Measurements from ENCODE around the gene LGI4. TPM values are rescaled to one million over a fixed set of nuclear protein-coding genes. Genes with fewer than 3 reads are reported as not detected.

The LGI4 gene
- total RNA-seq, 2 experiments from 2014 or later, result 0.55 to 0.68 TPM

DNA sequence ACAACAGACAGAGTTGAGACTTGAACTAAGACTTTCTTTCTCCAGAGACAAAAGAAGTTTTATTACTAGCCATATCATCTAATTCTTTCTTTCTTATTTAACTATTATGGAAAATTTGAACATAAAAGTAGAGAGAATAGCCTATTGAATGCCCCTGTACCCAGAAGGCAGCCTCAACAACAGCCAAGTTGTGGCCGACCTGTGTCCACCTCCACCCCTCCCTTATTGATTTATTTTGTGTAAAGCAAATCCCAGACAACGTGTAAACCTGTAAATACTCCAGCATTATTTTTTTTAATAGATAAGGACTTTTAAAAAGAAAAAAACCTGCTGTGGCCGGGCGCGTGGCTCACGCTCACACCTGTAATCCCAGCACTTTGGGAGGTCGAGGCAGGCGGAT is 45.3 kb downstream of the LGI4 start:
- Mint-ChIP-seq H3K4me3 (no peak overlapping the region), H3K36me3 (ENCODE audit: low read depth) (no peaks in the 10 kb centered on the region), H3K27me3 (peaks cover 5% of the 10 kb centered on the region), H3K4me1 (no peaks in the 10 kb centered on the region), H3K27ac (no peak overlapping the region), H3K9me3 (no peaks in the 10 kb centered on the region)
- no peak for DNase-seq
- POLR2A ChIA-PET, result no interaction called here
- CTCF ChIA-PET, result no interaction called here

DNA sequence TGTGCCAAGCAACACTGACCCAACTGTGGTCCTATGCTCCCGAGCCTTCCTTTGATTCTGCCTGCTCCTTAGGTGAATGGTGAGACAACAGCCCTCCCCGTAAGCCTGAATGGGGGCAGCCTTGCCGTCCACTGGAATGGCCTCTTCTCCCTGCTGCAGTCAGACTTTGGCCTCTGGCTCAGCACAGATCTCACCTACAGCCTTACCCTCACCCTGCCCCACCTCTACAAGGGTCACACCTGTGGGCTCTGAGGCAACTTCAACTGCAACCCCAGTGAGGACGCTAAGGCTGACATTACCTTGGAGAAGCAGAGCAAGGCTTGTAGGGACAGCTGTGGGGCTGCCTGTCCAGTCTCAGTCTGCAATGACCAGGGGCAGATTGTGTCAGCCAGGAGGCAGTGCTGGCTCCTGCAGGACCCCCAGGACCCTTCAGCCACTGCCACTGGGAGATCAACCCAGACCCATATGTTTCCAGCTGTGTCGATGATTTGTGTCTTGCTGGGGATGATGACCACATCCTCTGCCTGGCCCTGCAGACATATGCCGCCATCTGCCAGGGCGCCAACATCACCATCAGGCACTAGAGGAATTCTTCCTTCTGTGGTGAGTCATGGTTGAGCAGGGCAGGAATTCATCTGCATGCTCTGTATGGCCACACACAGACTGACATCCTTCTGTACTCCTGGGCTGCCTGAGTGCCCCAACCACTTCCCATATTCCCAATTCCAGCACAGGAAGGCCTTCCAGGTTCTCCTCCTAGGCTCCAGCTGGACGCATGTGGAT is 46.5 kb downstream of the LGI4 start:
- Mint-ChIP-seq H3K27me3 (peaks cover 5% of the 10 kb centered on the region), H3K9me3 (no peaks in the 10 kb centered on the region), H3K4me3 (no peak overlapping the region), H3K4me1 (no peaks in the 10 kb centered on the region), H3K27ac (no peak overlapping the region), H3K36me3 (ENCODE audit: low read depth) (no peaks in the 10 kb centered on the region)
- DNase-seq, result no peak
- ChIA-PET CTCF (no interaction called here), POLR2A (no interaction called here)

DNA sequence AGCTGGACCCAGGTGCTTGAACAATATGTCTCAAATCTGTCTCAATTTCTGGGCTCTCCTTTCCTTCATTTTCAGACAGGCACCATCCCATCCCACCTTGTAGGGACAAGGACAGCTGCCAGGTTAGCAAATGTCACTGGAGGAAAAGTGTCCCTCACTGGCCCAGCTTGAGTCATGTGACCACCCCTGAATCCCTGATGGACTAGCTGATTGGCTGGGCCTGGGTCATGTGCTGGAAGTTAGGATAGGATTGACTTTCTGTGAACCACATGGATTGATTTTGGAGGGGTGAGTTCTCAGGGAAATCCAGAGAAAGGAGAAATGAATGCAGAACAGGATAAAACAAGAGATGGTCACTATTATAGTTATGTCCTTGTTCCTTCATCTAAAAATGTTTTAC is 47.5 kb downstream of the LGI4 start:
- ChIA-PET CTCF (interaction anchor here (1.4 kb wide), 1 partner anchor 21 kb away, joined by 5 read pairs; no protein-coding TSS in a partner anchor), POLR2A (interaction anchor here (1.7 kb wide), 1 partner anchor 9 kb away, joined by 4 read pairs; no protein-coding TSS in a partner anchor)
- no peak overlapping the region for H3K4me3 Mint-ChIP-seq
- H3K27ac Mint-ChIP-seq, result no peak overlapping the region
- no peaks in the 10 kb centered on the region for H3K9me3 Mint-ChIP-seq
- H3K36me3 Mint-ChIP-seq (ENCODE audit: low read depth), result no peaks in the 10 kb centered on the region
- H3K4me1 Mint-ChIP-seq, result no peaks in the 10 kb centered on the region
- no peak for DNase-seq
- H3K27me3 Mint-ChIP-seq, result peaks cover 5% of the 10 kb centered on the region

DNA sequence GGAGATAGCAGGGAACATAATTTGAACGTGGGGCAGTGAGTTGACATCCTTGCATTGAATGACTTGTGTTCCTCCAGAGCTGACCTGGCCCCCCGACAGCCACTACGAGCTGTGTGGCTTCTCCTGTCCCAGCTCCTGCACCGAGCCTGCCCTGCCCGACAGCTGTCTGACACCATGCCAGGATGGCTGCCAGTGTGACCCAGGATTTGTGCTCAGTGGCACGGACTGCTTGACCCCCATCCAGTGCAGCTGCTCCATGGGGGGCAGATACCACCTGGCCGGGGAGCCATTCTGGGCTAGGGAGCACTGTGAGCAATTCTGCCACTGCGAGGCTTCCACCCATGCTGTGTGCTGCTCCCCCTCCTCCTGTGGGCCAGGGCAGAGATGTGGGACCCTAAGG is 48.4 kb downstream of the LGI4 start:
- no peaks in the 10 kb centered on the region for H3K4me1 Mint-ChIP-seq
- no peak overlapping the region for H3K4me3 Mint-ChIP-seq
- ChIA-PET CTCF (interaction anchor here (1.4 kb wide), 1 partner anchor 20 kb away, joined by 5 read pairs; no protein-coding TSS in a partner anchor), POLR2A (interaction anchor here (1.7 kb wide), 1 partner anchor 10 kb away, joined by 4 read pairs; no protein-coding TSS in a partner anchor)
- H3K9me3 Mint-ChIP-seq, result no peaks in the 10 kb centered on the region
- DNase-seq, result no peak
- no peaks in the 10 kb centered on the region for H3K36me3 Mint-ChIP-seq (ENCODE audit: low read depth)
- H3K27me3 Mint-ChIP-seq, result peaks cover 5% of the 10 kb centered on the region
- H3K27ac Mint-ChIP-seq, result no peak overlapping the region

DNA sequence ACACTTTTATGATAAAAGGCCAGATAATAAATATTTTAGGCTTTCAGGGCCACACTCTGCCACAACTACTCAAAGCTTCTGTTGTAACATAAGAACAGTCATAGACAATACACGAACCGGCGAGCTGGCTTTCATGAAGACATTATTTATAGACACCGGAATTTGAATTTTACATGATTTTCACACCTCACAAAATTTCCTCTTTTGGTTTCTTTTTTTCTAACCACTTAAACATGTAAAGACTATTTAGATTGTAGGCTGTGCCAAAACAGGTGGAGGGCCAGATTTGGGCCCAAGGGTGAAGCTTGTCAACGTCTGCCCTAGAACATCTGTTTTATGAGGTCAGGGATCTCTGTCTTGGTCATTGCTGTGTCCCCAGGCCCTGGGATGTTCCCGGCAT is 48.9 kb downstream of the LGI4 start:
- H3K36me3 Mint-ChIP-seq (ENCODE audit: low read depth), result no peaks in the 10 kb centered on the region
- POLR2A ChIA-PET, result interaction anchor here (1.7 kb wide), 1 partner anchor 10 kb away, joined by 4 read pairs; no protein-coding TSS in a partner anchor
- DNase-seq, result no peak
- peaks cover 5% of the 10 kb centered on the region for H3K27me3 Mint-ChIP-seq
- H3K4me1 Mint-ChIP-seq, result no peaks in the 10 kb centered on the region
- no peaks in the 10 kb centered on the region for H3K9me3 Mint-ChIP-seq
- CTCF ChIA-PET, result no interaction called here
- no peak overlapping the region for H3K4me3 Mint-ChIP-seq
- no peak overlapping the region for H3K27ac Mint-ChIP-seq

DNA sequence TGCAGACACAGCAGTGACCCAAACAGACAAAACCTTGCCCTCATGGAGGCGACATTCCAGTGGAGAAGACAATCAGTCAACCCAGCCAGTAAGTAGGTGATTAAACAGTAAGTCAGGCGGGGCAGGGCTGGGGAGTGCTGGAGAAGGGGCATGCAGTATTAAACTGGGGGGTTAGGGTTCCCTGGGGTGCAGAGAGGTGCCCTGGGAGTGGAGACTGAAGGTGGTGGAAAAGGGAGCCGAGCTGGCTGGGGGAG is 50.4 kb downstream of the LGI4 start:
- ChIA-PET CTCF (no interaction called here), POLR2A (no interaction called here)
- Mint-ChIP-seq H3K36me3 (ENCODE audit: low read depth) (no peaks in the 10 kb centered on the region), H3K27me3 (peaks cover 1% of the 10 kb centered on the region), H3K27ac (no peak overlapping the region), H3K9me3 (no peaks in the 10 kb centered on the region), H3K4me3 (no peak overlapping the region), H3K4me1 (no peaks in the 10 kb centered on the region)
- DNase-seq, result no peak

DNA sequence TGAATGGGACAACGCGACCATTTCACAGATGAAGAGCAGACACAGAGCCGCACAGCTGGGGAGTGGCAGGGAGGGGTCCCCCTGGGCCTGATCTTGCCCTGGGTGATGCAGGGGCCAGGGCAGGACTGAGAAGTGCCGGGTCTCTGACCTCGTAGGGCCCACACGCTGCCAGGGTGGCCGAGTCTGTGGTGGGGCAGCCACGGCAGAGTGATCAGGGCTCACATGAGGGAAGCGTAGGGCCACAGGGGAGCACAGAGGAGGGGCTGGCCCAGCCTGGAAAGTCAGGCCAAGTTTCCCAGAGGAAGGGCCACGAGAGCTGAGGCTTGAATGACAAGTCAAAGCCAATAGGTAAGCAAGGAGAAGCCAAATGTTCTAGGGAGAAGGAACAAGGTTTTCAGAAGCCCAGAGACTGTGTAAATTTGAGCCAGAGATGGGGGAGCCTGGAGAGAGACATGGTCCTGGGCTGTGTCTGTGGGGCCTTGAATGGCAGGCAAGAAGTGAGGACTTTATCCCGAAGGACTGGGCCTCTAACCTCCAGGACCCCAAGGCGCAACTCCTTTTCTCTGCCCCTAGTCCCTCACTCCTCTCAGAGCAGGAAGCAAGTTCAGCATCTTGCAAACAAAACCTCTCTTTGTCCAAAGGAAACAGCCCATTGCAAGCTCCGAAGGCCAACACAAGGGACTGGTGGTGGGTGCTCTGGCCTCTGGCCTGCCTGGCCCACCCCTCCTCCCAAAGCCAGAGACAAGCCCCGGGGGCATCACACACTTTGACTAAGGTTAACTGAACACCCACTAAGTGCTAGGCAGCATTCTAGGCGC is 51.0 kb downstream of the LGI4 start:
- Mint-ChIP-seq H3K9me3 (no peaks in the 10 kb centered on the region), H3K27me3 (peaks cover 4% of the 10 kb centered on the region), H3K4me1 (no peaks in the 10 kb centered on the region), H3K36me3 (ENCODE audit: low read depth) (no peaks in the 10 kb centered on the region), H3K4me3 (no peak overlapping the region), H3K27ac (no peak overlapping the region)
- no peak for DNase-seq
- POLR2A ChIA-PET, result no interaction called here
- CTCF ChIA-PET, result no interaction called here

DNA sequence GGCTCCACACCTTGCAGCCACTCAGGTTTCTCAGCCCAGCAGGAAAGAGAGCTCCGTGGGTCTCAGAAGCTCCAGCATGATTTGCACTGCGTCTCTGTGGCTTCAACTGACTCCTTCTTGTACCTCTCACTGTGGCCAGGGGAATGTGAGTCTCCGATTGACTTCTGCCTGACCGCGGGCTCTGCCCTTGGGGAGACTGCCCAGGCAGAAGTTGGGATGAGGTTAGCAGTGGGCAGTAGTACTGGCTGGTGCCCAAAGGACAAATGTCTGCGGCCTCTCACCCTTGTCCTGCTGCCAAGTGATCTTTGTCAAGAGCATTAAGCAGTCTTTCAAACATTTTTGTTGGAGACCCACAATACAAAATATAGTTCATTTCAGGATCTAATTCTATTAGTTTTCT is 53.7 kb downstream of the LGI4 start:
- DNase-seq, result no peak
- Mint-ChIP-seq H3K4me3 (no peak overlapping the region), H3K9me3 (no peaks in the 10 kb centered on the region), H3K27me3 (peaks cover 5% of the 10 kb centered on the region), H3K4me1 (no peaks in the 10 kb centered on the region), H3K36me3 (ENCODE audit: low read depth) (no peaks in the 10 kb centered on the region), H3K27ac (no peak overlapping the region)
- ChIA-PET CTCF (no interaction called here), POLR2A (no interaction called here)

DNA sequence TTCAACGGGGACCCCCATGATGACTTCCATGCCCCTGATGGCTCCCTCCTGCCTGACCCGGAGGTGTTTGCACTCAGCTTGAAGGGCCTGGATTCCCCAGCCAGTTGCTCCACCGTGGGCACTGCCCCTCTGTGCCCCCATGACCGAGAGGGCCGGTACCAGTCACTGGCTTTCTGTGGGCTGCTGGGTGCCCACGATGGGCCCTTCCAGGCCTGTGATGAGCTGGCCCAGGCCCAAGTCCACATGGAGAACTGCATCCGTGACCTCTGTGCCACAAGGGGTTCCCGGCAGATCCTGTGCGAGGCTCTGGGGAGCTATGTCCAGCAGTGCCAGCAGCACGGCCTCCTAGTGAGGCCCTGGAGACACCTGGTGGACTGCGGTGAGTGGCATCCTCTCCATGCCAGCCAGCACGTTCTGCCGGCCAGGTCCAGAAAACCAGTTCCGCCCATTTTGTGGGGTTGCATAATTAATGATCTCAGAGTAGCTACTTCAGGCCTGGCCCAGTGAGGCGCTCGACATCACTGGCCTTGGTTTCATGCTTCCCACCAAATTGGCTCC is 54.2 kb downstream of the LGI4 start:
- Mint-ChIP-seq H3K27ac (no peak overlapping the region), H3K4me3 (no peak overlapping the region), H3K36me3 (ENCODE audit: low read depth) (no peaks in the 10 kb centered on the region), H3K9me3 (no peaks in the 10 kb centered on the region), H3K4me1 (no peaks in the 10 kb centered on the region), H3K27me3 (peaks cover 5% of the 10 kb centered on the region)
- ChIA-PET POLR2A (no interaction called here), CTCF (no interaction called here)
- DNase-seq, result no peak

DNA sequence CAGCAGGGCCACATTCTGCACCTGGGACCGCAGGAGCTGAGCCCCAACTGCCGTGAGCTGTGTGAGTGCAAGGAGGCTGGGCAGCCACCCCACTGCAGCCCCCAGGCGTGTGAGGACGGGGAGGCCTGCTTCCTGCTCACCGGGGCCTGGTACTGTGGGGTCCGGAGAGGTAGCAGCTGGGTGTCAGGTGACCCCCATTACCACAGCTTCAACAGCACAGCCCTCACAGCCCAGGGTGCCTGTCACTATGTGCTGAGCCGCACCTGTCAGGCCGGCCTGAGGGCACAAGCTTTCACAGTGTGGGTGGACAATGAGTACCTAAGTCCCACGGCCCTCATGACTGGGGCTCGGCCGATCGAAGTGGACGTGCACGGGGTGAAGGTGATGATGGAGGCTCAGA is 55.0 kb downstream of the LGI4 start:
- H3K36me3 Mint-ChIP-seq (ENCODE audit: low read depth), result no peaks in the 10 kb centered on the region
- no peaks in the 10 kb centered on the region for H3K9me3 Mint-ChIP-seq
- H3K27ac Mint-ChIP-seq, result no peak overlapping the region
- H3K4me1 Mint-ChIP-seq, result no peaks in the 10 kb centered on the region
- ChIA-PET CTCF (no interaction called here), POLR2A (no interaction called here)
- peaks cover 5% of the 10 kb centered on the region for H3K27me3 Mint-ChIP-seq
- no peak overlapping the region for H3K4me3 Mint-ChIP-seq
- no peak for DNase-seq

DNA sequence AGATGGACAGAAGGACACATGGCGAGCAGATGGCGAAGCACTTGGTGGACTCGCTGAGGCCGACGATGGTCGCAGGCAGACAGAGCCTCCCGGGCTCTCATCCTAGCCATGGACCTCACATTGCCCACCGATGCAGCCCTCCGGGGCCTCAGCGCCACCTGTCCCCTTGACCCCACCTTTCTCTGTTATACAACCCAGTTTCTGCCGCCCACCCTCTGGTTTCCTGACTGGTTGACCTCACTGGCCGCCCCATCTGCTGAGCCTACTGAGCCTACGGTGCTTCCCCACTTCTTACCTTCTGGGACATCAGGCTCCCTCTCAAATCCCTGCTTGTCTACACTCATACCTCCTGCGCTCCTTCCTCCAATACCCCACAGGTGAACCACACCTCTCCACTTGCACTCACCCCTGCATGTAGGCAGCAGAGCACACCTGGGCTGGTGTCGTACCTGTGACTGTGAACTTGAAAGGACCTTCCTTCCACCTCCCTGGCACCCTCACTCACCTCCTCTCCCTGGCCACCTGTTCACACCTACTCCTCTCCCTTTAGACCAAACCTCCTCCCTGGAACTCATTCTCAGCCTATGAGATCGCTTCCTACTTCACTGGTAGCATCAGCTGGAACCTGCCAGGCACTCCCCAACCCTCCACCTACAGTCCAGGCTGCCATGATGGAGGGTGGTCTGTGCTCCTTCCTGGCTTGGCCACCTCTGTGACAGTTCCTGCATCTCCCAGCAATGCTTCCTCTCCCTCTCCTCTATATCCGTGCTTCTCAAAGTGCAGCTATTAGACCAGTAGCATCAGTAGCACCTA is 57.2 kb downstream of the LGI4 start:
- no peak overlapping the region for H3K4me3 Mint-ChIP-seq
- ChIA-PET POLR2A (no interaction called here), CTCF (no interaction called here)
- H3K27ac Mint-ChIP-seq, result no peak overlapping the region
- no peaks in the 10 kb centered on the region for H3K9me3 Mint-ChIP-seq
- no peaks in the 10 kb centered on the region for H3K4me1 Mint-ChIP-seq
- DNase-seq, result no peak
- H3K36me3 Mint-ChIP-seq (ENCODE audit: low read depth), result no peaks in the 10 kb centered on the region
- peaks cover 5% of the 10 kb centered on the region for H3K27me3 Mint-ChIP-seq

DNA sequence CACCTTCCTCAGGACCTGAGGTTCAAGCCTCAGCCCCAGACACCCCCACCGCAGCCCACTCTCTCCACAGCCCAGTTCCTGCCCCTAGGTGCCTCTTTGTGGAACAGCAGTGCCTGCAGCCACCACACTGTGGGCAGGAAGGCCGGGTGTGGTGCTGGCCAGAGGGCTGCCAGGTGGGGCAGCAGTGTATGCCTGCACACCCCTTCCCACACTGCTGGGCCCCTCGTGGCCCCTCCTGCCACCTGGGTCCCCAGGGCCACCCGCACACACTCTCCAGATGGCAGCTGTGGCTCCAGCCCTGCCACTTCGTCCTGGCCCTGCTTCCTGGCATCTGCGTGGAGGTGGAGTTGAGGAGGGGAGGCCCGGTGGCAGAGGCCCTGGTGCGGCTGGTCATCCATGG is 58.2 kb downstream of the LGI4 start:
- H3K36me3 Mint-ChIP-seq (ENCODE audit: low read depth), result no peaks in the 10 kb centered on the region
- H3K27ac Mint-ChIP-seq, result no peak overlapping the region
- DNase-seq, result no peak
- H3K4me3 Mint-ChIP-seq, result no peak overlapping the region
- H3K9me3 Mint-ChIP-seq, result no peaks in the 10 kb centered on the region
- no peaks in the 10 kb centered on the region for H3K4me1 Mint-ChIP-seq
- ChIA-PET CTCF (no interaction called here), POLR2A (no interaction called here)
- peaks cover 5% of the 10 kb centered on the region for H3K27me3 Mint-ChIP-seq

DNA sequence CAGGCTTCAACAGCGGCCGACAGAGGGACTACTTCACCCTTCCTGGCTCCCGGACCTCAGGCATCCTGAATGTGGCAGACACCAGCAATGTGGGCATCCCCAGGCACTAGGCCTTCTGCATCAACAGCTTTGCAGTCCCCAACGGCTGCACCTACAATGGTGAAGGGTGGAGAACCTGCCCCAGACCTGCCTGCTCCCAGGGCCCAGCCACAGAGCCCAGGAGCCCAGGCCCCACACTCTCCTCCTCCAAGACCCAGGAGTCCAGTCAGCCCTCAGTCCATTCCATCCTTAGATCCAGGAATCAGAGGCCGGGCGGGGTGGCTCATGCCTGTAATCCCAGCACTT is 58.9 kb downstream of the LGI4 start:
- no peak overlapping the region for H3K27ac Mint-ChIP-seq
- H3K4me1 Mint-ChIP-seq, result no peaks in the 10 kb centered on the region
- H3K36me3 Mint-ChIP-seq (ENCODE audit: low read depth), result no peaks in the 10 kb centered on the region
- H3K27me3 Mint-ChIP-seq, result peaks cover 5% of the 10 kb centered on the region
- ChIA-PET CTCF (no interaction called here), POLR2A (no interaction called here)
- H3K9me3 Mint-ChIP-seq, result no peaks in the 10 kb centered on the region
- no peak for DNase-seq
- H3K4me3 Mint-ChIP-seq, result no peak overlapping the region
